Tibial artery (tissue), 4 donors: Measurements from ENCODE around the gene EFNB2.

Experiments used
- DNase-seq, 2 donors: peaks; one replicate each; pipeline ENCODE4 v3.0.0-alpha.2; 2019
- H3K27ac ChIP-seq, 2 donors: fragments of 200-600 bp; sonication (generic) in 1 of 2; 1 replicate in 1 of 2; 2 replicates in 1 of 2; pipeline ENCODE4 v1.5.1; 2018 to 2019; ENCODE audit warnings: mild to moderate bottlenecking in 1 of 2
- H3K27me3 ChIP-seq, 2 donors: fragments of 200-600 bp; sonication (generic) in 1 of 2; one replicate each; pipeline versions ENCODE4 v1.5.1 to v1.6.0; 2016 to 2019
- H3K36me3 ChIP-seq, 3 donors: fragments of 200-600 bp; sonication (generic) in 2 of 3; one replicate each; pipeline ENCODE4 v1.5.1; 2016 to 2019; ENCODE audit warnings: mild to moderate bottlenecking in 2 of 3
- H3K4me1 ChIP-seq, 4 donors: fragments of 200-600 bp; sonication (generic) in 2 of 4; 1 replicate in 3 of 4; 2 replicates in 1 of 4; pipeline ENCODE4 v1.5.1; 2016 to 2019
- H3K4me3 ChIP-seq, 2 donors: fragments of 200-600 bp; sonication (generic) in 1 of 2; 1 replicate in 1 of 2; 2 replicates in 1 of 2; pipeline ENCODE4 v1.5.1; 2018 to 2019; ENCODE audit warnings: mild to moderate bottlenecking in 2 of 2
- H3K9me3 ChIP-seq, 3 donors: fragments of 200-600 bp; sonication (generic) in 1 of 3; one replicate each; pipeline ENCODE4 v1.5.1; 2016 to 2019
- intact Hi-C: fragments of 100-400 bp; cut with DNase I; formaldehyde crosslinking; loops from one replicate; pipeline ENCODE4 v1.15.0; 2023; ENCODE audit warnings: low total_unique reads
- TF ChIP-seq, protein P1 (sequence below), 2 experiments: fragments of 200-600 bp in 1 of 2; fragments of 450-650 bp in 1 of 2; IDR thresholded peaks; one replicate each; pipeline ENCODE4 v1.5.1; 2017 to 2019; ENCODE audit warnings: antibody characterized with exemption in 2 of 2, mild to moderate bottlenecking in 1 of 2, moderate library complexity in 1 of 2

The EFNB2 gene

DNA sequence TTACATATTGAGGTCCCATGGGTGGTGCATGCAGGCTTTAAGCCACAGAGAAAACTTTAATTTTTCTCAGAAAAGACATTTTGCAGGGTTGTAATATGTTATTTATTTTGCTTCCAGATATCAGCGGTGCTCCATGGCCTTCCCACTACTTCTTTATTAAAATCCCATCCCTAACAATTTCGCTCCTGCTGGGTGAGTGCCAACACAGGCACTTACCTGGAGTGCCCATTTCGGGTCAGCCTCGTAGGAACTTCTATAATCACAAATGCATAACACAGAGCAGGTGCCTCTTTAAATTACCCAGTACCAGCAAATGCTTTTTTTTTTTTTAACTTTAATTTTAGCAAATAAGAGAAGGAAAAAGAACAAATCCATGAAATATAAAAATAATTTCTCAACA, 86.4 kb downstream of the EFNB2 start:
- Histone ChIP-seq H3K4me3 (no peak overlapping the region), H3K36me3 (no peaks in the 10 kb centered on the region), H3K27ac (no peak overlapping the region), H3K27me3 (no peaks in the 10 kb centered on the region), H3K9me3 (no peaks in the 10 kb centered on the region), H3K4me1 (no peaks in the 10 kb centered on the region)
- no peak for DNase-seq
- TF ChIP-seq, protein P1, sequence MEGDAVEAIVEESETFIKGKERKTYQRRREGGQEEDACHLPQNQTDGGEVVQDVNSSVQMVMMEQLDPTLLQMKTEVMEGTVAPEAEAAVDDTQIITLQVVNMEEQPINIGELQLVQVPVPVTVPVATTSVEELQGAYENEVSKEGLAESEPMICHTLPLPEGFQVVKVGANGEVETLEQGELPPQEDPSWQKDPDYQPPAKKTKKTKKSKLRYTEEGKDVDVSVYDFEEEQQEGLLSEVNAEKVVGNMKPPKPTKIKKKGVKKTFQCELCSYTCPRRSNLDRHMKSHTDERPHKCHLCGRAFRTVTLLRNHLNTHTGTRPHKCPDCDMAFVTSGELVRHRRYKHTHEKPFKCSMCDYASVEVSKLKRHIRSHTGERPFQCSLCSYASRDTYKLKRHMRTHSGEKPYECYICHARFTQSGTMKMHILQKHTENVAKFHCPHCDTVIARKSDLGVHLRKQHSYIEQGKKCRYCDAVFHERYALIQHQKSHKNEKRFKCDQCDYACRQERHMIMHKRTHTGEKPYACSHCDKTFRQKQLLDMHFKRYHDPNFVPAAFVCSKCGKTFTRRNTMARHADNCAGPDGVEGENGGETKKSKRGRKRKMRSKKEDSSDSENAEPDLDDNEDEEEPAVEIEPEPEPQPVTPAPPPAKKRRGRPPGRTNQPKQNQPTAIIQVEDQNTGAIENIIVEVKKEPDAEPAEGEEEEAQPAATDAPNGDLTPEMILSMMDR (IDR thresholded peaks at IDR 0.05) = no peak
- intact Hi-C loops = no loop called here

DNA sequence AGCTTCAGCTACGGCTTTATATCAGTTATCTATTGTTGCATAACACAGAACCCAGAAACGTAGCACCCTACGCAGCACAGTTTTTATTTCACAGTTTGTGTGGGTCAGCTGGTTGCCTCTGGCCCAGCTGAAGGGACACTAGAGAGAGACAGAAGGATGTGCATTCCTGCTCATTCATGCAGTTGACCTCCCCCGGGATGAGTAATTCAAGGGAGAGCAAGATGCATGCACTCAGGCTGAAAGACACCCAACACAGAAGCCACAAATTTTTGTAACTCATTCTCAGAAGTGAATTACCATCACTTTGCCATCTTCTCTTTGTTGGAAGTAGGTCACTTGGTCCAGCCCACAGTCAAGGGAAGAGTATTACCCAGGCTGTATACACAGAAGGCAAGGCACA, 89.5 kb downstream of the EFNB2 start:
- H3K9me3 ChIP-seq = no peaks in the 10 kb centered on the region
- no peak for DNase-seq

DNA sequence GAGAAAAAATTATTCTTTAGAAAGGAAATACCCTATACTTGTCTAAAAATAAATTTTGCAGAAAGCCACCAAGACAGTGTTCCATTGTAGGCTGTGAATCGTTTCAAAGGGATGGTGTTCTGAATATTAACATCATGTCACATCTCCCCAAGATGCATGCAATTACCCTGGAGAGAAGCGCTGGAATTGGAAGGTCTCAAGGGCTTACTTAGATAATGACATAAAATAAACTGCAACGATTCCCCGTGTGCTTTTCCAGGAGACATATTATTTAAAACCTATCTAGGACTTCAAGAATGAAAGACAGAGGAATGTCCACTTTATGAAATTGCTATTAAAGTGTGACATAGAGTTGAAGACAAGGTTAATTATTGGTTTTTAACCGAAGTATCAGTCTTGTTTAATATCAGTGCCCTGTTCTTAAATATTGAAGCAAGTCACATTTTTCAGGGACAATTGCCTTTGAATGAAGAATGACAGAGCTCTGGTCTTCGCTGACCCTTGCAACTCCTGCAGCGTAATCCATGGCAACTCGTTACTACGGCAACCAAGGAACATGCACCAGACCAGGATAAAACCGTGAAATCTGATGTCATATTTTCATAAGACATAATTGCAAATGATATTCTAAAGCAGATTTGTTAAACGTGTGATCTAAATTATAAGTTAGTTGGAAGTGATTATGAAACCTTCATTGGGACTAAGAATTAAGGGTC, 91.7 kb downstream of the EFNB2 start:
- intact Hi-C loops = no loop called here
- H3K9me3 ChIP-seq = no peaks in the 10 kb centered on the region
- H3K27ac ChIP-seq = no peak overlapping the region
- TF ChIP-seq, protein P1 (IDR thresholded peaks at IDR 0.05) = no peak
- H3K36me3 ChIP-seq = no peaks in the 10 kb centered on the region
- no peaks in the 10 kb centered on the region for H3K27me3 ChIP-seq
- DNase-seq = no peak
- no peak overlapping the region for H3K4me3 ChIP-seq
- no peaks in the 10 kb centered on the region for H3K4me1 ChIP-seq

More for the DNA sequence above, 89.5 kb downstream of the EFNB2 start:
- Histone ChIP-seq H3K4me1 (no peaks in the 10 kb centered on the region), H3K27ac (no peak overlapping the region), H3K4me3 (no peak overlapping the region), H3K27me3 (no peaks in the 10 kb centered on the region), H3K36me3 (no peaks in the 10 kb centered on the region)
- TF ChIP-seq, protein P1 (IDR thresholded peaks at IDR 0.05) = no peak
- intact Hi-C loops = no loop called here

DNA sequence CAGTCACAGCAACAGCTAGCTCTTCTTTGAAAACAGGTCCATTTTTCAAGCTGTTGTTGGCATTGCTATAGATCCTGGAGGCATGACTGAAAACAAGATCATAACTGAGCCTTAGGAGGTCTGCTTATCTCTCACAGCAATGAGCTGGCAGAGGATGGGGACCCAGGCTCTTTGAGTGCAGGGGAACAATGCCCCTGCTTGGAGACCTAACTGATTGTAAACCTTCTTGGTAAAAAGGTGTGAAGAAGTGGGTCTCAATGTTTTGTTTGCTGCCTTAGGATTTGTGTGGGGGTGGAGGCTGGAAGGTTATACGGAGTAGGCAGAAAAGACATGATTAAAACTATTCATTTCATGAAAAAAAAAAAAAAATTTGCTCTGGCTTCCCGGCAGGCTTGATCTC, 94.6 kb downstream of the EFNB2 start:
- H3K9me3 ChIP-seq = no peaks in the 10 kb centered on the region
- H3K36me3 ChIP-seq = no peaks in the 10 kb centered on the region
- intact Hi-C loops = no loop called here
- TF ChIP-seq, protein P1 (IDR thresholded peaks at IDR 0.05) = no peak
- H3K27me3 ChIP-seq = no peaks in the 10 kb centered on the region
- no peak overlapping the region for H3K4me3 ChIP-seq
- H3K4me1 ChIP-seq = no peaks in the 10 kb centered on the region
- no peak overlapping the region for H3K27ac ChIP-seq
- no peak for DNase-seq
